Measurements from ENCODE around the gene BBS4.
A peak's percentile ranks its signal among the peaks of the same experiment; 100 is the strongest.
"Not testable (repeated sequence)": the region's sequence is repeated elsewhere in the genome, so short reads cannot be mapped to it uniquely, and the experiment has no call there.

BBS4 gene, protein sequence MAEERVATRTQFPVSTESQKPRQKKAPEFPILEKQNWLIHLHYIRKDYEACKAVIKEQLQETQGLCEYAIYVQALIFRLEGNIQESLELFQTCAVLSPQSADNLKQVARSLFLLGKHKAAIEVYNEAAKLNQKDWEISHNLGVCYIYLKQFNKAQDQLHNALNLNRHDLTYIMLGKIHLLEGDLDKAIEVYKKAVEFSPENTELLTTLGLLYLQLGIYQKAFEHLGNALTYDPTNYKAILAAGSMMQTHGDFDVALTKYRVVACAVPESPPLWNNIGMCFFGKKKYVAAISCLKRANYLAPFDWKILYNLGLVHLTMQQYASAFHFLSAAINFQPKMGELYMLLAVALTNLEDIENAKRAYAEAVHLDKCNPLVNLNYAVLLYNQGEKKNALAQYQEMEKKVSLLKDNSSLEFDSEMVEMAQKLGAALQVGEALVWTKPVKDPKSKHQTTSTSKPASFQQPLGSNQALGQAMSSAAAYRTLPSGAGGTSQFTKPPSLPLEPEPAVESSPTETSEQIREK

DNA sequence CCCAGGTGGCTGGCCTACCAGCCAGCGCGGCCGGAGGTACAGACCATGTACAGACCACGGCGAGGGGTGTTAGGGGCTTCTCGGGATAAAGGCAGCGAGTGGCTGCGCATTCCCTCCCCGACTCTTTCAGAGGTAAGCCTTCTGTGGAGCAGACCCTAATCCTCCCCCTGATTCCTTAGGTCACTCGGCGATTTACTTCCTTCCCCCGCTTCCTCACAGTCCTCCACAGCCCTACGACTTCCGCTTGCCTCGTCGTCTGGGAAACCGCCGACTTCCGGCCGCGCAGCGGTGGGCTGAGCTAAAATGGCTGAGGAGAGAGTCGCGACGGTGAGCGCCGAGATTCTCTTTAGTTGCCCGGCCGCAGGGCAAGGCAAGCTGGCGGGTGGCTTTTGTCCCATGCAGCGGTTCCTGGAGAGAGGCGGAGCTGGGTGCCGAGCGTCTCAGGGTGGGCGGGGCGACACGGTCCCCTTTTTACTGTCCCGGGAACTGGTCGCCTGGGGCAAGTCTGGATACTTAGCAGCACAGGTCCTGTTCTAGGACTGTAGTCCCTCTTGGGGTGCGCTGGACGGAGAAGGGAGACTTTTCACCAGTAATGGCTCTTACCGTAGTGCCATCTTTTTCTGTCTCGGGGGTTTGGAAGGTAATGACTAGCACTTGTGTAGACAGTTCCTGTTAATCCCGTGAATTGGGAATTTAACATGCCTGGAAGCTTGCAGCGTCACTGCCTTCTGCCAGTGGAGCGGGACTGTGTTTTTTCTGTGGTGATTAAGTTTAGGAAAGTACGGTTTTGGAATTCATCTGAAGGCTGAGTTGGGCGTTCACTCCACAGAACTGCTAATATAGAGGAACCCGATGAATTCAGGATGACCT is at the start of gene BBS4, which contains the start of gene HIGD2B:
BBS4 (plus strand) TSS at position 283 of the 870 bp plus-strand sequence; CDS start at position 304, 21 bp downstream.
HIGD2B (minus strand) TSS at position 258 of the 870 bp plus-strand sequence. CDS start 9,808 bp downstream, outside the sequence.
- DNase-seq (ENCODE audit: low read depth, low spot score) = peak; percentile 73

DNA sequence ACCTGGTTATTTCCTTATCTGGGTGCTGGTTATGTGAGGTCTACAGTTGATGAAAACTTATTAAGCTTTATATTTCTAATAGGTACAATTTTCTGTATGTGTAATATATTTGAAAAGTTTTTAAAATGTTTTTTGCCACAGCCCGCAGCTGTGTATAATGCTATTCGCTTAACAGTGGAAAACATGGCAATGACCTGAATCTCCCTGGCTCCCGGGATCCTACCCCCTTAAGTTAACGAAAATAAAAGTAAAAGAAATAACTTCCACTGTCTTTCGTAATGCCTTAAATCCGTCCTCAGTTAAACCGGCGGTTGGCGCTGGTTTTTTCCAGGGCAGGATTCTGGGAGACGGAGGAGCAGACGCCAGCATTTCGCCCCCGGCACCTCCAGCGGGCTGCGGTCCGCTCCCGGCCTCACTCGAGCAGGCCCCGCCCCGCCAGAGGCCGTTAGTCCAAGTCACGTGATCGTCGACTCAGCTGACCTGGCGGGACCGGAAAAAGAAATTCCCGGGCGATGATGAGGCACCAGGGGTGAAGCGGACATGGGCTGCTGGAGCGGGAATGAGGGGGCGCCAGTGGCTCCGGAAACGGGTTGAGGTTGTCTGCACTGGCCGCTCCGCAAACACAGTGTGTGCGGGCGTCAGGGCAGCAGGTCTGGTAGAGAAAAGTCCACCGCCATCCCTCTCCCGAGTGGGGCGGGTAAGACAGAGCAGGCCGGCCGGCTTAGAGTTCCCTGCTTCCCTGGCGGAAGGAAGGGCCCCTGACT is 49.3 kb upstream of the BBS4 start:
- peak; percentile 19 for DNase-seq (ENCODE audit: low read depth, low spot score)

DNA sequence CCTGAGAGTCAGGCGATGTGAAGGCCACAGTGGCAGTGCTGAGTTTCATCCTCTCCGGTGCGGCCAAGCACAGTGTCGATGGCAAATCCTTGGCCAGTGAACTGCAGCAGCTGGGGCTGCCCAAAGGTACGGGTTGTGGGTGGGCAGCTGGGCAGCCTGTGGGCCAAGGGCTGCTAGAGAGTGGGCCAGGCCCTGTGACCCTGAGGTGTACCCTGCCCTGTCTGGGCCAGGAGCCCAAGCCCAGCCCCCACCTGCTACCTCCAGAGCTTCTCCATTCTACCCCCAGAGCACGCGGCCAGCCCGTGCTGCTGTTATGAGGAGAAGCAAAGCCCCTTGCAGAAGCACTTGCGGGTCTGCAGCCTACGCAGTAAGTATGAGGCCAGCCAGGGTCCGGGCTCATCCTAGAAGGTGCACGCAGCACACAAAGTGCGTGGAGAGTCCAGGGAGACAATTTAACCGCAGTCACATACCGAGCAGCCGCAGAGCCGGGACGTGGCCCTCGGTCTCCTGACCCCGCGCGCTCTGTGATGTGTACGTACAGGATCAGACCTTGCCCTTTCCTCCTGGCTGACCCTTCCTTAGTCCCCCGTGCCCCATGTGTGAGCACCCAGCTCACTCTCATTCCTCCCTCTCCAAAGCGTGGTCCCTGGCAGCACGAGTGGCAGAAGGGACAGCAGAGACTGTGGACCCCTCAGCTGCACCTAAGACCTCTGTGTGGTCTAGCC is 46.1 kb upstream of the BBS4 start:
- DNase-seq (ENCODE audit: low read depth, low spot score) = not testable (repeated sequence)

DNA sequence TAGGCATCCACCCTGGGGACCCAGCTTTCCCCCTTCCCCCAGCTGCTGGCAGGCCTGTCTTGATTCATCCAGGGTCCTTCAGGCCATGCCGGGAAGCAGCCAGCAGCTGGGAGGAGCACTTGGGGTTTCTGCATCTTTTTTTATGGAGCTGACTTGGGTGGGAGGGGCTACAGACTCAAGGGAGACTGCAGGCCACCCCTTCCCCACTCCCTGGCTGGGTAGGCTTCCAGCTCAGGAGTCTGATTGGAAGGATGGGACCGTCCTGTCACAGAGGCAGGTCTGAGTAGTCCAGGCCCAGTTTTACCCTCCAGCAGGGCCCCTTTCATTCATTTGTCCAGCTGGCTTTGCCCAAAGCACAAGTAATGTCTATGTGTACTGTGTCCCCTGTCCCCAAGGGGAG is 43.7 kb upstream of the BBS4 start:
- DNase-seq (ENCODE audit: low read depth, low spot score) = not testable (repeated sequence)

DNA sequence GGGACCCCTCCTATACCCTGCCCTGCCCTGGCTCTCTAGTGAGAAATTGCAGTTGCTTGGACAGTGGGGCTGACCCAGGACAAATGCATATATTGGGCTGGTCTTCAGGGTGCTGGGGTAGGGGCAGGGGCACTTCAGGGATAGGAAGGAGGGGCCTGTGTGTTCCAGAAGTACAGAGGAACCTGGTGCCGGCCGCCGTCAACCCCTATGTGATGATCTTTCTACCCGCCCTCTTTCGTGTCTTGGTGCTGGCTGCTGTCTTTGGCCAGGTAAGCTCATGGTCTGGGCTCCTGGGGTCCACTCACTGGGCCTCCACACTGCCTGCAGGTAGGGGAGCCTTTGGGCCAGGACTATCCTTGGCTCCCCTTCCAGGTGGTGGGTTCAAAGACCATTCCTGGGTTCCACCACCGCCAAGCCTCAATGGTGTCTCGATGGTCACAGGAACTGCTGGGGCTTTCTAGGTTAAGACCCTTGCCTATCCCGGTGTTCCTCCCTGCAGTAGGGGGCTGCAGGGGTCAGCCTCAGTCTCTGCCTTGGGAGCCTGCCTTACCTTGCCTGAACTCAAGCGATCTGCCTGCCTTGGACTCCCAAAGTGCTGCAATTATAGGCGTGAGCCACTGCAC is 37.3 kb upstream of the BBS4 start:
- DNase-seq (ENCODE audit: low read depth, low spot score) = not testable (repeated sequence)

DNA sequence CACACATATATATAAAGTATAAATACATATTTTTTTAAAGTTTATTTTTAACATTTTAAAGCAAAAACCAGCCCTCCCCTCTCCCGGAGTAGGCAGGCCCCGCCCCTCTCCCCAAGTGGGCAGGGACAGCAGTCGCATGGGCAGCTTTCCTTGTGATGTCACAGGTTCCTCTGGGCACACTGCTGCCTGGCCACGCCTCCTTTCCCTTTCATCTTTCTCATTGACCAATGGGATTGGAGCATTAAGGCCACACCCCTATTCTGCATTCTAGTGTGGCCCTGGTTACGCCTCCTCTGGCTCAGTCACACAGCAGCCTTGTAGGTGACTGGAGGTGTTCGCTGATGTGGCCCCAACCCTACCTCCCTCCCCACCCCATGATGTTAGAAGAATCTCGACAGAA is 31.6 kb upstream of the BBS4 start, which contains the start of gene GOLGA6B:
GOLGA6B (plus strand) TSS at position 301 of the 400 bp plus-strand sequence; CDS start at position 342, 41 bp downstream.
- DNase-seq (ENCODE audit: low read depth, low spot score) = not testable (repeated sequence)

DNA sequence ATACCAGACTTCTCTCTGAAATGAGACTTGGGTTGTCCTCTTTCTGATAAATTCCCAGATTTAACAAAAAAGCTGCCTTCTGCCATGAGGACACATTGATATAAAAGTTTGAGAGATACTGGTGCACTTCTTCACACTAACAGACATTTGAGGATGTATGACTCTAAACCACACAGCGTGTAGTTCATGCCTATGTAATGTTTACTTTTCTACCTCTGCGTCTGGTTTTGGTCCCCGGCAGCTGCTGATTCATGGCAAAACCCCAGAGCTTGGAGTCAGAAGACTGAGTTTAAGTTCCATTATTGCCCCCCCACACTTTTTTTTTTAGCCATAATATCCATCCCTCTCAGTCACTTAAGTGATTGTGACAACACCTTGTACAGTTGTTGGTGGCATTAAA is 30.0 kb upstream of the BBS4 start:
- not testable (repeated sequence) for DNase-seq (ENCODE audit: low read depth, low spot score)

DNA sequence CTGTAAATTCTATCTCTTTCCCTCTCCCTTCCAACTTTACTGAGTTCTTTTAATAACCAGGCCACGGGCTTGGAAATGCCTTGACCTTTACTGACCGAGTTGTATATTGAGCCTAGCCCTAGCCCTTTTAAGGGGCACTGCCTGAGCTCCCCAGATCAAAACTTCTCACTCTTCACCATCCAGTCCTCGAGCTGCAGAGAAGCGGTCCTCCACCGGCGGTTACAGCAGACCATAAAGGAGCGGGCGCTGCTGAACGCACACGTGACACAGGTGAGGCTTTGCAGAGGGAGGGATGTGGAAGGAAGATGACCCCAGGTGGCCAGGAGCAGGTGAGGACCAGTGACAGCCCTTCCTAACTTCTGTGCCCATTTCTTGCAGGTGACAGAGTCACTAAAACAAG is 24.9 kb upstream of the BBS4 start:
- DNase-seq (ENCODE audit: low read depth, low spot score) = not testable (repeated sequence)

DNA sequence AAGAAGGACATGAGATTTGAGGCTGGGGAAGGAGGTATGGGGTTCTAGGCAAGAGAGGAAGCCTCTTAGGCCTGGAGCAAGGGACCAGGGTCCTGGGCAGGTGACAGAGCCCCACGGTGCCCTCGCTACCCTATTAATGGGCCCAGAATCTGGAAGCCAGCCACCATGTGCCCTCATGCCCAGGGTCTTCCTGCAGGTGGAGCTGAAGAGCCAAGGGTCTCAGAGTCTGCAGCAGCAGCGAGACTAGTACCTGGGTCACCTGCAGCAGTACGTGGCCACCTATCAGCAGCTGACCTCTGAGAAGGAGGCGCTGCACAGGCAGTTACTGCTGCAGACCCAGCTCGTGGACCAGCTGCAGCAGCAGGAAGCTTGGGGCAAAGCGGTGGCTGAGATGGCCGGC is 22.1 kb upstream of the BBS4 start:
- not testable (repeated sequence) for DNase-seq (ENCODE audit: low read depth, low spot score)

DNA sequence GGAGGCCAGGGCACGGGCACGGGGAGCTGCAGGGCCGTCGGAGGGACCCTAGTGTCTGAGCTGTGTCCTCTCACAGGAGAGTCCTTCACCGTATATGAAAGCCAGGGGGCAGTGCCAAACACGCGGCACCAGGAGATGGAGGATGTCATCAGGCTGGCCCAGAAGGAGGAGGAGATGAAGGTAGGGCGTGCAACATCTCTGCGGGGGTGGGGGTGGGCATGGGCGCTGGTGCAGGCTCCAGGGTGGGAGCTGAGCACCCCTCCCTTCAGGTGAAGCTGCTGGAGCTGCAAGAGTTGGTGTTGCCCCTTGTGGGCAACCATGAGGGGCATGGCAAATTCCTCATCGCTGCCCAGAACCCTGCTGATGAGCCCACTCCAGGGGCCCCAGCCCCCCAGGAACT is 20.3 kb upstream of the BBS4 start:
- DNase-seq (ENCODE audit: low read depth, low spot score) = not testable (repeated sequence)

DNA sequence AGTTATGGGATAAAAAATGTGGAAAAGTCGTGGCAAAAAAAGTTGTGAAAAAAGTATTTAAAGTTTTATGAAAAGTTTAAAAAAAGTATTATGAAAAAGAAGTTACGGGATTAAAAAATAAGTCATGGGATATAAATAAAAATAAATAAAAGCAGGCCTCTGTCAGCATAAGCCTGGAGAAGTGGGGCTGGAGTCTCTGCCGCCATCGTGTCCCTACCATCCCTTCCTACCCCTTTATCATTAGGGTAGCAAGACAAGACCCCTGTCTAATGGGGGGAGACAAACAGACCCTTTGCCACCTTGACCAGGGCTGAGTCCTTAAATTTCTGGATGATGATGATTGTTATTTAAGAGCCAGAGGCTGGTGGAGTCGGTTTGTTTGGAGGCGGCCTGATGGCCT is 16.2 kb upstream of the BBS4 start:
- DNase-seq (ENCODE audit: low read depth, low spot score) = not testable (repeated sequence)

DNA sequence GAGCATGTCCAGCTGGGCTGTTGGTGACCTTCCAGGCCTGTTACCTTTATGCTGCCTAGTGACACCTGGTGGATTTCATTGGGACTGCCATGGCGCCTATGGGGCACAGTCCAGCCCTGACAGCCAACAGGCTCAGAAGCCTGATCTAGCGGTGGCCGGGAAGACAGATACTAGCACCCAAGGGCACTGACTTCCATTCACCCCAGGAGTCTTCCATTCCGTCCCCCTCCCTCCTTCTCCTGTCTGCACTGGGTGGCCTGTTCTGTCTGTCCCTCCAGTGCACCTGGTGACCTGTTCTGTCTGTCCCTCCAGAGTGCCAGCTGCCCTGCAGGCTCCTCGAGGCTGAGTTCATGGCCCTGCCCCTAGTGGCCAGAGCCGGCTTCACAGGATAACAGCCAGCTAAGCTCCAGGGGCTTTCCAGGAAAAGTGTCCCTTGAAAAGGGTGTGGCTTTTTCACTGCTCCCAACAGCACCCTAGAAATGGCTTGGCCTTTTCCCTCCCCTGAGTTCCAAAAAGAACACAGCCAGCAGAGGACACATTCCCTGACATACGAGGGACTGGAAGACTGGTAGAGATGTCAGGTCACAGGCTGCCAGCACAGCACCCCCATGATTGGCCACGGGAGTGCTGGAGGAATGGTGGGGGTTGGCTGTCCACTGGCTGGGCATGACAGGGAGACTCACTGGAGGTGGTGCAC is 15.2 kb upstream of the BBS4 start:
- DNase-seq (ENCODE audit: low read depth, low spot score) = peak; percentile 38

DNA sequence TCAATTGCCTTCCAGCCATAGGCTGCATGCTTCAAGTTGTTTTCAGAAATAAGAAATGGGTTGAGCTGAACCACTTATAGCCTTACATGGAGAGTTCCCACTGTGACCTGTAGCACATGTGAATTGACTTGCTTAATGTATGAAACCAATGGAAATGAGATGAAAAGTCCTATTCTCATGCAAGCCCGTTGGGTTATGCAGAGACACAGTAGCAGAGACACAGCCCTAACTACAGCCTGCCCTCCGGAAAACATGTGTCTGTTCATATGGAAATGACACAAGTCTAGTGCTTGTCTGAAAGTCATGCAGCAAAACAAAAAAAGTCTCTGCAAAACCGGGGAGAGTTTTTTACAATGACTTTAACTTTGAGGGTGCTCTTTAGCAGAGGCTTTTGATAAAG is 14.5 kb upstream of the BBS4 start:
- no peak for DNase-seq (ENCODE audit: low read depth, low spot score)

DNA sequence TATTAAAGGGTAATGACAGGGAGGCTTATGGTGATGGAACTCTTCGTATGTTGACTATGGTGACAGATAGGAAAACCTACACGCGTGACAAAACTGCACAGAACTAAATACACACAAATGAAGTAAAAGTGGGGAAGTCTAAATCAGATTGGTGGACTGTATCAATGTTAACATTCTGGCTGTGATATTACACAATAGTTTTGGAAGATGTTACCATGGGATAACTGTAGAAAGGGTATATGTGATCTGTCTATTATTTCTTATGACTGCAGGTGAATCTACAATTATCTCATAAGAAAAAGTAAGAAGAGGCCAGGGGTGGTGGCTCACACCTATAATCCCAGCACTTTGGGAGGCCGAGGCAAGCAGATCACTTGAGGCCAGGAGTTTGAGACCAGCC is 9.2 kb upstream of the BBS4 start:
- DNase-seq (ENCODE audit: low read depth, low spot score) = no peak

DNA sequence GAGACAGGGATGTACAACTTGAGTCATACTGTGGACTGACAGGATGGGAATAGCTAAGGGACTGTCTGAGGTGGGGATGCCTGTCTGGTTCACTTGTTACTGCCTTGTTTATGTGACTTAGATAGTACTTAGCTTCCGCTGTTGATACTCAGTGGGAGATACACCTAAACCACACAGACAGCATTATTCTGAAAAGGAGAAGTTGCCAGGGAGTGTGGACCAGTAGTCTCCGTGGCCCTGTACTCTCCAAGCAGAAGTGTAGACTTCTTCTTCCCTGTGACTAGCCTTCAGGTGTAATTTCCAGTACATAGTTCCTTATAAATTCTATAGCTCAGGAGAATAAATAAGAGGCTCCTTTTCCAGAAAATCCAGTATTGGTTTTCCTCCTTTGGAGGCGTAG is 5.1 kb upstream of the BBS4 start:
- no peak for DNase-seq (ENCODE audit: low read depth, low spot score)

DNA sequence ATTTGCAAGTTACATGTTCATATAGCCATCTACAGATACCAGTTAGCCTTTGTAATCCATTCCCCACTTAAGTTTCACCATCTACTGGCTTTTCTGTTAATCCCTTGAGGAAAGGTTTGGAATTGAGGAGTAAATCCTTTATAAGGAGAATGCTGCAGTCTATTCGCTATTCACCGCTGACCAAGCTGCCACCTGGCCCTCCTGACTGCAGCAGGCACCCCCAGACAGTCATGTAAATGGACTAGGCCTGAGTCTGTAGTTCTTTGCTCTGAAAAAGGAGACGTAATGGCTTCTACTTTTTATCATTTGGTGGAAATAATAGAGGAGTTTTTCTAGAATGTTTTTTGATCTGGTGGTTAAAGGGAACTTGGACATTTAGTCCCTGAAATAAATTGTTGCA is 3.2 kb upstream of the BBS4 start:
- DNase-seq (ENCODE audit: low read depth, low spot score) = no peak

DNA sequence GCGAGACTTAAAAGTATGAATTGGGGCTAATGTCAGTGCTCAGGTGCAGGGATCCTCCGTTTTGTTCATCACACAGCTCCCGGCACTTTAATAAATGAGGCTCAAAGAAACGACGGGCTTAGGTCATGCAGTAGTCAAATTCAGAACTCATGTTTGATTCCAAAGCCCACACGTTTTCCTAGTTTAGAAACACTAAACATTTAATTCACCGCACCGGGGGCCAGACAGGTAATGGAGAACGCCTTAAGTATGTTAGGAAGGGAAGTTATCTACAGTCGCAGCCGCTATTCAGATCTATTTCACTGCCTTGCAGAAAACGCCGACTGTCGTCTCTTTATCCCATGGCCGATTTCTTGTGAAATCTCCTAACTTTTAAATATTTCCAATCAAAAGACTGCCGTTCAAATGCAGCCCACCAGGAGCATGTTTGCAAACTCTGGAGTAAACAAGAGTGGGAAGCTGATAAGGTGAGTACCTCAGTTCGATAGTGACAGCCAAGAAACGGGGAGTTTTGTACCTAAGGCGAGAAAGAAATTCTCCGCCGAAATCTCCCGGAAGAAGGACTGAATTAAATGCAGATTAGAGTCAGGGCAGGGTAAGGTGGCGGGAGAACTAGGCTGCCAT is 594 bp upstream of the BBS4 start:
- no peak for DNase-seq (ENCODE audit: low read depth, low spot score)

DNA sequence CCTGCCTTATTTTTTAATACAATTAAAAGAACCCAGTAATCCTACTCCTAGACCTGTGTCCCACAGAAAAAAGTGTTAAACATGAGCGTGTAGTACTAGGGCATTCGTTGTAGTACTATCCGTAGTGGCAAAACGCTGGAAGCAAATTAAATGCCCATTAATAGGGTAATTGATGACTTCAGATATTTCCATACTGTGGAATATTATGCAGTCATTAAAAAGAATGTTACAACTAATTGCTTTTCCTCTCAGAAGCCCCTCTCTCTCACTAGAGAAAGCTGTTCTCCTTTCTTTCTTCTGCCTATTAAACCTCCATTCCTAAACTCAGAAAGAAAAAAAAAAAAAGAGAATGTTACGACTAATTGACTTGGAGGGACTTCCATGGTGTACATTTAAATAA is 2.7 kb downstream of the BBS4 start:
- DNase-seq (ENCODE audit: low read depth, low spot score) = no peak

DNA sequence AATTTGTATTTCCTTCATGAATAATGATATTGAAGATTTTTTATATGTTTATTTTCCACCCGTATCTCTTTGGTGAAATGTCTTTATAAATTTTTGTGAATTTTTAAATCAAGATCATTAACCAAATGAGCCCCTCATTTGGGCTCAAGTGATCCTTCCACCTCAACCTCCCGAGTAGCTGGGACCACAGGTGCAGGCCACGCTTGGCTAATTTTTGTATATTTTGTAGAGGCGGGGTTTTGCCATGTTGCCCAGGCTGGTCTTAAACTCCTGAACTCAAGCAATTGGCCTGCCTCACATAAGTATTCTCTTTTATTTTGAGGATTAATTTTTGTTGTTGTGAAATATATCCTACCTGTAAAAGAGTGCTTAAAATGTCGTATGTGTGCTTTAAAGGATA is 4.9 kb downstream of the BBS4 start:
- DNase-seq (ENCODE audit: low read depth, low spot score) = no peak

Data from activated CD4-positive, CD25-positive, alpha-beta regulatory T cell treated with anti-CD3 and anti-CD28 coated beads, Interleukin-2, amount 50 U/mL, for 16 hours (primary cell).